Neutrophil (primary cell): Measurements from ENCODE around the gene DLGAP3.

Experiments
- H3K27ac ChIP-seq: fragments of 200-600 bp; sonication (generic); 2 replicates; pipeline ENCODE4 v1.5.1; 2016; ENCODE audit warnings: mild to moderate bottlenecking, moderate library complexity
- H3K27me3 ChIP-seq: fragments of 200-600 bp; sonication (generic); 2 replicates; pipeline ENCODE4 v1.6.0; 2016; ENCODE audit warnings: mild to moderate bottlenecking
- H3K36me3 ChIP-seq: fragments of 200-600 bp; sonication (generic); 2 replicates; pipeline ENCODE4 v1.5.1; 2017
- H3K4me1 ChIP-seq, 2 experiments: fragments of 200-600 bp in 1 of 2; sonication (generic) in 1 of 2; 1 replicate in 1 of 2; 2 replicates in 1 of 2; pipeline versions ENCODE4 v1.5.1 to v1.6.1; 2013 to 2016; ENCODE audit warnings: low read depth in 1 of 2, low read length in 1 of 2, mild to moderate bottlenecking in 1 of 2, moderate library complexity in 1 of 2; ENCODE audit not compliant: control insufficient read depth in 1 of 2, insufficient read depth in 1 of 2
- H3K4me3 ChIP-seq, 2 experiments: fragments of 200-600 bp in 1 of 2; sonication (generic) in 1 of 2; 1 replicate in 1 of 2; 2 replicates in 1 of 2; pipeline ENCODE4 v1.5.1; 2013 to 2016; ENCODE audit warnings: low read depth in 1 of 2, low read length in 1 of 2, mild to moderate bottlenecking in 1 of 2, moderate library complexity in 1 of 2
- H3K9me3 ChIP-seq: fragments of 200-600 bp; sonication (generic); 2 replicates; pipeline ENCODE4 v1.5.1; 2016
- CTCF ChIP-seq: fragments of 200-600 bp; sonication (generic); IDR thresholded peaks from 2 replicates; pipeline ENCODE4 v1.5.1; 2016; ENCODE audit warnings: antibody characterized with exemption

DLGAP3 gene

DNA sequence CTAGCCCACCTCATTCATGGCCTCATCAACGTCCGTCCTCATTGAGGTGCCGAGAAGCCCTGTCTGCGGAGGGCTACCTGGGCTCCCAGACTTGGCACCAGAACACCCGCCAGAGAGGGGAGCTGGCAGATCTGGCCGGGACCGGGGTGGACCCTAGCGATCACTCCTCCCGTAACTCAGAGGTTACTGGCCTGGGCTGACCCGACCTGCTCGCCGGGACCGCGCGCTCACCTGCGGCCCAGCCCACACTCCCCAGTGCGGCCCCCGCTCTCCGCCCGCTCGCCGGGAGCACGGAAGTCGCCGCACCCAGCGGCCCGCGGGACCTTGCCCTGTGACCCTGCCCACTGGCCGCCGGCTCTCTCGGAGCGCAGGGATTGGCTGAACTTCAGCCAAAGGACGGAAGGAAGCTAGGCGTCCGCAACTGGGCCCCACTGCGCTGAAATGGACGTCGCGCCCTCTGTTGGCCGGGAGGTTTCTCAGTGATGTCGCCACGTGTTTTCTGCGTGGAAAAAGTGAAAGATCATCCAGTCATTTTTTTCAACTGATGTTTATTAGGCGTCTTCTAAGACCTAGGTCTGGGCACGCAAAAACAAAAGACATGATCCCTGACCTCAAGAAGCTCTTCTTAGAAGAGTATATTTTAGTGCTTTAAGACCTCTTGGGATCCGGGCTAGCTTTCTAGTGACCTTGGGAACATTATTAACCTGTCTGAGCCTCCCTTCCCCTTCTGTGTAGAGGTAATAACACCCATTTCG lies 69.8 kb downstream of the DLGAP3 start, which contains the start of gene SMIM12:
Gene SMIM12 (minus strand): TSS at position 304 of the 755 bp plus-strand sequence. CDS start 3,772 bp downstream, outside the sequence.
- peaks cover 22% of the 10 kb centered on the region for H3K27me3 ChIP-seq
- no peaks in the 10 kb centered on the region for H3K9me3 ChIP-seq
- peak within 1 kb of the TSS; percentile 86 for H3K27ac ChIP-seq
- peak; percentile 80 for TF ChIP-seq CTCF
- peaks cover 26 to 27% of the 10 kb centered on the region in 2 experiments for H3K4me1 ChIP-seq
- H3K4me3 ChIP-seq: peak within 1 kb of the TSS; percentile 72 to 90
- H3K36me3 ChIP-seq: peaks cover 19% of the 10 kb centered on the region

DNA sequence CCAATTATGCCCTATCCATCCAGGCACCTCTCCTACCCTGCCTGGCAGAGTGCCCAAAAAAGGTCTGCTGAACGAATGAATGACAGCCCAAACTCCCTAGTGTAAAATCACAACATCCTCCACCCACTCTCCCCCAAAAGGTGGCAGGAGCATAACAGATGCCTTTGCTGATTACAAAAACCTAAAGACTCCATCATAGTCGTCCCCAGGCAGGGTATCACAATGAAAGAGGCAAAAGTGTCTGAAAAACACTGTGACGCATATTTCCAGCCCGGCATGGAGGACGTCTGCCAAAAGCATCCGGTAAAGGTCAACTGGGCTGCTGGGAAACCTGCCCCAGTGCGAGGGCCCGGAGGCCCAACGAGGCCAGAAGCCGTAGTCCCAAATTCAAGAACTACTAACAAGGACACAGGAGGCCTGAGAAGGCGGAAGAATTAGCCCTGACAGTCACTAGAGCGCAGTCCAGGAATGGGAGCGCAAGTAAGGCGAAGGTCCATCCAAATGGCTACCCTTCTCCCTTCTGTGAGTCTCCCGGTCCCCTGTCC lies 70.5 kb downstream of the DLGAP3 start:
- no peak for TF ChIP-seq CTCF
- Histone ChIP-seq H3K4me1 (peaks cover 26 to 27% of the 10 kb centered on the region in 2 experiments), H3K27ac (peak overlapping the region; percentile 86), H3K9me3 (no peaks in the 10 kb centered on the region), H3K36me3 (peaks cover 26% of the 10 kb centered on the region), H3K27me3 (peaks cover 17% of the 10 kb centered on the region), H3K4me3 (peak overlapping the region; percentile 72 to 90)

DNA sequence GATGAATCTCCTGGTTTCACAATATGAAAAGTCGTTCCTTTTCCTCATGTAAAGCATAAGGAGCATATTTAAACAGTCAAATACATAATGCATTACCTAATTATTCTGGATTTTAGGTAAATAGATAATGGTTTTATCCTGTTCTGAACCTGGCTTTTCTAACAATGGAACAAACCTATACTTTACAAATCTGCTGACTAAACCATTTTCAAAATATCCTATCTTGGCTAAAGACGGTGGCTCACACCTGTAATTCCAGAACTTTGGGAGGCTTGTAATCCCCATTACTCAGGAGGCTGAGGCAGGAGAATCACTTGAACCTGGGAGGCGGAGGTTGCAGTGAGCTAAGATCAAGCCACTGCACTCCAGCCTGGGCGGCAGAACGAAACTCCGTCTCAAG lies 72.8 kb downstream of the DLGAP3 start:
- TF ChIP-seq CTCF: no peak
- Histone ChIP-seq H3K36me3 (peaks cover 39% of the 10 kb centered on the region), H3K9me3 (no peaks in the 10 kb centered on the region), H3K4me3 (no peak overlapping the region), H3K27me3 (peaks cover 1% of the 10 kb centered on the region), H3K27ac (no peak overlapping the region), H3K4me1 (peaks cover 26 to 27% of the 10 kb centered on the region in 2 experiments)

- no peaks in the 10 kb centered on the region for H3K27me3 ChIP-seq
- H3K4me1 ChIP-seq: peaks cover 6 to 17% of the 10 kb centered on the region in 2 experiments
- H3K36me3 ChIP-seq: peaks cover 47% of the 10 kb centered on the region
- TF ChIP-seq CTCF: peak; percentile 95
- H3K4me3 ChIP-seq: no peak overlapping the region
- no peaks in the 10 kb centered on the region for H3K9me3 ChIP-seq
- H3K27ac ChIP-seq: peak overlapping the region; percentile 35
Measured at GRCh38 chr1:34852677-34853217, 76.7 kb downstream of the DLGAP3 start.

- Histone ChIP-seq H3K9me3 (no peaks in the 10 kb centered on the region), H3K4me1 (peaks cover 0 to 9% of the 10 kb centered on the region in 2 experiments), H3K4me3 (no peak overlapping the region), H3K36me3 (peaks cover 50% of the 10 kb centered on the region), H3K27me3 (no peaks in the 10 kb centered on the region), H3K27ac (no peak overlapping the region)
- no peak for TF ChIP-seq CTCF
Measured at GRCh38 chr1:34851431-34852105, 77.9 kb downstream of the DLGAP3 start.
